Kidney capillary endothelial cell (primary cell): Measurements from ENCODE around the gene GTF2A1.
"Not testable (repeated sequence)": the region's sequence is repeated elsewhere in the genome, so short reads cannot be mapped to it uniquely, and the experiment has no call there.

Experiments used
- DNase-seq: peaks from one replicate; pipeline ENCODE4 v3.0.0-alpha.2; 2018; ENCODE audit warnings: low spot score

Gene GTF2A1

GRCh38 chr14:81231540-81231939, 10.8 kb upstream of the GTF2A1 start:
- DNase-seq, result no peak

- no peak for DNase-seq
Observed at GRCh38 chr14:81224222-81224621, 3.5 kb upstream of the GTF2A1 start.

- not testable (repeated sequence) for DNase-seq
Observed at GRCh38 chr14:81223788-81224187, 3.0 kb upstream of the GTF2A1 start.

GRCh38 chr14:81222691-81223090, 1.9 kb upstream of the GTF2A1 start:
- no peak for DNase-seq

GRCh38 chr14:81222126-81222525, 1.4 kb upstream of the GTF2A1 start:
- no peak for DNase-seq

- DNase-seq, result no peak
Observed at GRCh38 chr14:81221579-81222102, 882 bp upstream of the GTF2A1 start.

GRCh38 chr14:81220580-81220829, 254 bp downstream of the GTF2A1 start:
- DNase-seq, result no peak

GRCh38 chr14:81219759-81220579, 790 bp downstream of the GTF2A1 start:
- peak; percentile 43 for DNase-seq

- DNase-seq, result peak; percentile 88
Observed at GRCh38 chr14:81219210-81219758, 1.5 kb downstream of the GTF2A1 start.

GRCh38 chr14:81211844-81212243, 8.9 kb downstream of the GTF2A1 start:
- DNase-seq, result no peak

- no peak for DNase-seq
Observed at GRCh38 chr14:81209167-81209836, 11.5 kb downstream of the GTF2A1 start.

- DNase-seq, result no peak
Observed at GRCh38 chr14:81208489-81208888, 12.3 kb downstream of the GTF2A1 start.

- DNase-seq, result peak; percentile 82
Observed at GRCh38 chr14:81206115-81206514, 14.6 kb downstream of the GTF2A1 start.

GRCh38 chr14:81205639-81206038, 15.1 kb downstream of the GTF2A1 start:
- no peak for DNase-seq

- no peak for DNase-seq
Observed at GRCh38 chr14:81200054-81200453, 20.7 kb downstream of the GTF2A1 start.

GRCh38 chr14:81199084-81199483, 21.7 kb downstream of the GTF2A1 start:
- no peak for DNase-seq

- DNase-seq, result no peak
Observed at GRCh38 chr14:81198651-81199050, 22.1 kb downstream of the GTF2A1 start.

GRCh38 chr14:81193924-81194633, 26.7 kb downstream of the GTF2A1 start:
- peak; percentile 4 for DNase-seq

- no peak for DNase-seq
Observed at GRCh38 chr14:81192594-81192993, 28.2 kb downstream of the GTF2A1 start.

GRCh38 chr14:81187832-81188522, 32.8 kb downstream of the GTF2A1 start:
- no peak for DNase-seq

GRCh38 chr14:81179631-81180030, 41.1 kb downstream of the GTF2A1 start:
- no peak for DNase-seq

GRCh38 chr14:81178063-81178462, 42.7 kb downstream of the GTF2A1 start:
- DNase-seq, result no peak
